Measurements from ENCODE around the gene RITA1.
A peak's percentile ranks its signal among the peaks of the same experiment; 100 is the strongest.

Gene RITA1

DNA sequence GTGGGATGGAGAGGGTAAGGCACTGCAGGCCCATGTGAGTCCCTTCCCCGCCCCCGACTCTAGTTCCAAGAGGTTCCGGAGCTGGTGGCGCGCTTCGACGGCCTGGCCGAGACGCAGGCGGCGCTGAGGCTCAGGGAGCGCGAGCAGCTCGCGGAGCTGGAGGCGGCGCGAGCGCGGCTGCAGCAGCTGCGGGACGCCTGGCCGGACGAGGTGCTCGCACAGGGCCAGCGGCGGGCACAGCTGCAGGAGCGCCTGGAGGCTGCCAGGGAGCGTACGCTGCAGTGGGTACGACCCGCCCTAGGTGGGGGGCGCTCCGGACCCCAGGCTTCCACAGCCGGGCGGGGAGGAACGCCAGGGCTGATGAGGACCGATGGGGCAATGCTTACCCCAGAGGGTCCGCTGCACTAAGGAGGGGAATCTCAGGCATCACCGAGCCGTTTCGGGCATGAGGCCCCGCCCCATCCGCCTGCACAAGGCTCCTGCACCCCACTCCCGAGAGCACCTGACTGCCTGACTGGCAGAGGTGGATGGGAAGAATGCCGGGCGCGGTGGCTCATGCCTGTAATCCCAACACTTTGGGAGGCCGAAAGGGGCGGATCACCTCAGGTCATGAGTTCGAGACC is 31.1 kb upstream of the RITA1 start:
- peak; percentile 52 for DNase-seq (ENCODE audit: low read depth, low spot score)

DNA sequence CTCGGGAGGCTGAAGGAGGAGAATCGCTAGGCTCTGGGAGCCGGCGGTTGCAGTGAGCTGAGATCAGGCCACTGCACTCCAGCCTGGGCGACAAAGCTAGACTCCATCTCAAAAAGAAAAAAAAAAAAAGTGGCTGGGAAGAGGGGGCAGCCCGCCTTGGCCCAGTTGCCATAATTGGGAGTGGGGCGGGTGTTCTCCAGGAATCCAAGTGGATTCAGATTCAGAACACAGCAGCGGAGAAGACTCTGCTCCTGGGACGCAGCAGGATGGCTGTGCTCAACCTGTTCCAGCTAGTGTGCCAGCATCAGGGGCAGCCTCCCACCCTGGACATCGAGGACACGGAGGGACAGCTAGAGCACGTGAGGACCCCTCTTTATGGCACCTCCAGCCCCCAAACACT is 30.5 kb upstream of the RITA1 start:
- no peak for DNase-seq (ENCODE audit: low read depth, low spot score)

DNA sequence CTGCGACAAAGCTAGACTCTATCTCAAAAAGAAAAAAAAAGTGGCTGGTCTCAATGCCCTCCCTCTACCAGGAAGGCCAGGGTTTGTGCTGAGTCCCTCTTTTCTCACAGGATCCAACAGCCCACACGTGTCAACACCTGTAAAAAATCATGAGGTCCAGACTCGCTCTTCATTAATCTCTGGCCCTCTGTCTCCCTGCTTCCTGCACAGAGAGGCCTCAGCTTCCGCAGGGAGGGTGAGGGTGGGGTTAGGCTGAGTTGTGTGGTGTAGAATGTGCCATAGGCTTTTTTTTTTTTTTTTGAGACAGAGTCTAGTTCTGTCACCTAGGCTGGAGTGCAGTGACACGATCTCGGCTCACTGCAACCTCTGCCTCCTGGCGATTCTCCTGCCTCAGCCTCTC is 29.9 kb upstream of the RITA1 start:
- DNase-seq (ENCODE audit: low read depth, low spot score) = no peak

DNA sequence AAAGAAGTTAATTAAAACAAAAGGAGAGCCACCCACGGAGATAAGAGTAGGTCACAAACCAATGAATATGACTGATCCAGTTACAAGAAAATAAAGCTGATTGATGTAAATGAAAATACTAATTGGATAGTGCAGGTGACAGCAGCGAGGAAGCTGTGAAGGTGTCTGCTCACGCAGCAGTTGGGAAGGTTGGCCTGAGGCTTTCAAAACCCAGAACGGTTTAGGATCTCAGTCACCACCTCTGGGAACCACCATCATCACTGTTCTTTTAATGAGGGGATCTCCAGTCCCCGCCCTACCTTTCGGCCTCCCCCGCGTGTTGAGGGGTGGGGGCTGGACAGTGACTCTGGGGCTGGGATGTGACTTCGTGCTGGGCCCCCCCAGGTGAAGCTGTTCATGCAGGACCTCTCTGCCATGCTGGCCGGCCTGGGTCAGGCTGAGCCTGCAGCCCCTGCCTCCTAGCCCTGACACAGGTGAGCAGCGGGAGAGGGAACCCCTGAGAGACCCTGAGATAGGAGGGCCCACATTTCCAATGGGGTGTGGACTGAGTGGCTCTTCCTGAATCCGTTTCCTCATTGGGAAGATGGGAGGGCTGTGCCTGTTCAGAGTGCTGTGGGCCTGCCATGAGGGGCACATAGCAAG is 28.2 kb upstream of the RITA1 start:
- DNase-seq (ENCODE audit: low read depth, low spot score) = no peak

DNA sequence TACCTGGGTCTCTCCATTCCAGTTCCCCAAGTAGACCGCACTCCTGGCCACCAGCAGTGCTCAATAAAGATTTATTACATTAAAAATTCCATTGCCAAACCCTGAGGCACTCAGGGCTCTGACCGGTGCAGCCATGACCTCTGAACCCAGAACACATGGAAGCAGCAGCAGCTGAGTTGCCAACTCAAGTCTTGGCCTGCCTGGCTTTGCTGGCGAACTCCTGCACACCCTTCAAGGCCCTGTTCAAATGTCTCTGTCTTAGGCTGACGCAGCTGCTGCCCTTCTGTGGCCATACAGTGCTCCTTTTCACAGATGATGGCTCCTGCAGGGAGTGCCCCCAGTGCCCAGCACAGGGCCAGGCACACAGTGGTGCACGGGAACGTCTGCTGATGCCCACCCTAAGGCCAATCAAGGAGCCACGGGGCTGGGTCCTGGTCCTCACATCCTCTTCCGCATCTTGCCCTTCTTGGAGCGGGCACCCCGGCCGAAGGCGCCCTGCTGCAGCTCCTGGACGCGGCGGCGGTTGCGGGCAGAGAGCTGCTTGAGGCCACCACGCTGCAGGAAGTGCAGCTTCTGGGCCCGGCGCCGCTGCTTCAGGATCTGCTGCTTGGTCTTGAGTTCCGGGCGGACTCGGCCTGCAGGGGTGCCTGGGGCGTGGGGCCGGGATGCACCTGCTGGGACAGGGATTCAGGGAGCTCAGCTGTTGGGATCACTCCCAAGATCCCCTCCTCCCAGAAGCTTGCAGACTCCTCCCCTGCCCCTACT is 26.9 kb upstream of the RITA1 start:
- DNase-seq (ENCODE audit: low read depth, low spot score) = no peak

DNA sequence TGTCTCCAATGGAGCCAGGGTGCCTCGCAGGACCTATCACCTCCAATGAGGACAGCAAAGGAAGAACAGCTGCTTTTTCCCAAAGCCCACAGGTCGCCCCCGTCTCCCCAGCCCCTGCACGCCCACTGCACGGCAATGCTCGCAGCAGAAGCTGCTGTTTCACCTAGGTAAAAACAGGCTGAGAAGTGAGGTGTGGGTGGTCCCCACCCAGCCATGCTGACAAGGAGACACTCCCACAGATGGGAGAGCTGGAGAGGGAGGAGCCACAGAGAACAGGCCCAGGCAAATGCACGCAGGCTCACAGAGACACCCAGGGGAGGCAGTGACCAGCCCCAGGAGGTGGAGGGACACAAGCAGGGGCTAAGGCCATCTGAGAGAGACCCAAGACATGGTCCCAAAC is 25.6 kb upstream of the RITA1 start:
- no peak for DNase-seq (ENCODE audit: low read depth, low spot score)

DNA sequence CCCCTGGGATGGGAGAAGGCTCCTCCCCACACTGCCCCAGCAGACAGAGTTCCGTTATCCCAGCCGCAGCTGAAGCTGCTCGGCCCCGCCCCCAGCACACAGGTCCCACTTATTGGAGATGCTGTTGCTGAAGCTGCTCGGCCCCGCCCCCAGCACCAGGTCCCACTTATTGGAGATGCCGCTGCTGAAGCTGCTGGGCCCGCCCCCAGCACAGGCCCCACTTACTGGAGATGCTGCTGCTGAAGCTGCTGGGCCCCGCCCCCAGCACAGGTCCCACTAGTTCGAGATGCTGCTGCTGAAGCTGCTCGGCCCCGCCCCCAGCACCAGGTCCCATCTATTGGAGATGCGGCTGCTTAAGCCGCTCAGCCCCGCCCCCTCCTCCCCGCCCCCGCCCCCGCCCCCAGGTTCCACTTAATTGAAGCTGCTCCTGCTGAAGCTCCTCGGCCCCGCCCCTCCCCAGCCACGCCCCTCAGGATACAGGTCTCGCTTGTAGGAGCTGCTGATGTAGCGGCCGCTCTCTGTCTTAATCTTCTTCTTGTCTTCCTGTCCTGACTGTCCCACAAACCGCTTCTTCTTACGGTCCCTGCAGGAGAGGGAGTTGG is 24.0 kb upstream of the RITA1 start:
- peak; percentile 96 for DNase-seq (ENCODE audit: low read depth, low spot score)

DNA sequence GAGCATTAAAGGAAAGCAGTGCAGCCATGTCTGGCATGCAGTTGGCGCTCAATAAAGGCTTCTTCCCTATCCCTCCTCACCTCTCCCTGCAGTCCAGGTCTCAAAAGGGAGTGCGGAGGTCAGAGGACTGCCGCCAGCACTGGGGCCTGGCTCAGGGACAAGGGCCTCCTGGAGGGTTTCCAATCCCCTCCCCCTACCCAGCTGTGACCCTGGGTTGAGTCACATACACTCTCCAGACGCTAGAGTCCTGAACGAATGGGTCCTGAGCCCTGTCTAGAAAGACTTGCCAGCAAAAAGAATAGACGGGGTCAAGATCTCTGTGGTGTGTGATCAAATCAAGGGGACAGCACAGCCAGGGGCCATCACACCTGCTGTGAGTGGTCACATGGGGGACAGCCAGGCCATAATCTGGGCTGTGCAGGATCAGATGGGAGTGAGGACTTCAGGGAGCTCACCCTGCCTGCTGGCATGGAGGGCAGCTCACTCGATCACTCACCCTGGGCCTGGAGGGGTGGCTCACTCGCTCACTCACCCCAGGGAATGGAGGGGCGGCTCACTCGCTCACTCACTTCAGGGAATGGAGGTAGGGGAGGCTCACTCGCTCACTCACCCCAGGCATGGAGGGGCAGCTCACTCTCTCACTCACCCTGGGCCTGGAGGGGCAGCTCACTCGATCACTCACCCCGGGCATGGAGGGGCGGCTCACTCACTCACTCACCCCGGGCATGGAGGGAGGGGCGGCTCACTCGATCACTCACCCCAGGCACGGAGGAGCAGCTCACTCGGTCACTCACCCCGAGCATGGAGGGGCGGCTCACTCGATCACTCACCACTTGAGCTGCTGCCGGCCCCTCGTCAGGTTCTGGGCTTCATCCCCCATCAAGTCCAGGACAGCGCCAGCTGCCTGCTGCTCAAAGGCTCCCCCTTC is 23.2 kb upstream of the RITA1 start:
- no peak for DNase-seq (ENCODE audit: low read depth, low spot score)

DNA sequence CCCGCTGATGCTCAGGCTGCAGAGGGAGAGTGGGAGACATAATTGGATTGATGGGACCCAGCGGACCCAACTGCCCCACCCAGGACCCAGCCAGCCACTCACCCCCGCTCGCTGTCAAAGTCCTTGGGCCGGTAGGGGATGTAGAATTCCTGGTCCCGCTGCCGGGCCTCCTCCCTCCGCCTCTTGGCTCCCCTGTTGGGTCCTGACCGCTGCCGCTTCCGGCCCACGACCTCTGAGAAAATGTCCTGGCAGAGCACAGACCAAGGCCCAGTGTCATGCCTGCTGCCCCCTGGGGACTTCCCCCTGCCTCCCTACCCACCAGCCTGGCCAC is 22.5 kb upstream of the RITA1 start:
- no peak for DNase-seq (ENCODE audit: low read depth, low spot score)

DNA sequence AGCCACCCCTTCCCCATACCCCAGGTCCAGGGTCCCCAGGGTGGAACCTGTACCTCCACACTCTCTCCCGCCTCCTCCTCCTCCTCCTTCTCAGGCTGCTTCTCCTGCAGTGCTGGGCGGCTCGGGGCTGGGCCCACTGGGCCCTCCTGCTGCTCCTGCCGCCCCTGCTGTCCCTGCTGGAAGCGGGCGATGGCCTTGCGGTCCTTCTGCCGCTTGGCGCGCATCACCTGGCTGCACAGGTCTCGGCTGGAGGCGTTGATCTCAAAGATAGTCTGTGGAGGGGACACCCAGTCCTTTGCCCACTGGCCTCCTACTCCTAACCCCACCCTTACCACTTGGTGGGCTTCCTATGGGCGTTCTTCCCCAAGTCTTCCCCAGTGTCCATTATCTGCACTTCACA is 21.5 kb upstream of the RITA1 start:
- DNase-seq (ENCODE audit: low read depth, low spot score) = no peak

DNA sequence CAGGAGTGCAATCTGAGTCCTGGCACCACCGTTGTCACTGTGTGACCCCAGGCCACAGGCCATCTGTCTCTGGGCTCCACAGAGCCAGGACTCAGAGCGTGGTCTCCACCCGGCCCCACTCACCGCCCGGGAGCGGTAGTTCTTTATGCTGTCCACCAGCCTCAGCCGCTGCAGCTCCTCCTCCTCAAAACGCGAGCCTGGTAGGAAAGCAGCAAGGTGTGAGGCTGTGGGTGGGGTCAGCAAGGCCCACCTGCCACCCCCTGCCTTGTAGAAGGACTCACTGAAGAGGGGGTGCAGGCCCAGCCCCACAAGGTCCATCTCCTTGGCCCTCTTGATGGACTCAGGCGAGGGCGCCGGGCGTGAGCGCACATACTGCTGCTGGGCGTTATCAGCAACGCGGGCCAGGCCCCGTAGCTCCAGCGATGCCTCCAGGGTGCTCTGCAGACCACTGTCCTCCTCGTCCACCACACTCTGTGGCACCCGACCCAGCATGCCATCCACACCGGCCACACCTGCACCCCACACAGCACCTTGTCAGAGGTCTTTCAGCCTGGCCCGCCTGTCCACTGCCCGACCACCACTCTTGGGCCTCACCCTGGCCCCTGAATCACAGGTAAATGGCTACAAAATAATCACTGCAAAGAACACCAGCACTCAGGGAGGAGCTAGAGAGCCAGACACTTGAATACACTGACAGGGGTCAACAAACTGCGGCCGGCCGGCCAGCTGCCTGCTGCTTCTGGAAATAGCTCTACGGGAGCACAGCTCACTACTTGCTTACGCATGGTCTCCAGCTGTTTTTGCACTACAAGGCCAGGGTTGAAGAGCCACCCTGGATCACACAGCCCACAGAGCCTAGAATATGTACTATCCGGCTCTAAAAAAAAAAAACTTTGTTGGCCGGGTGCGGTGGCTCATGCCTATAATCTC is 19.7 kb upstream of the RITA1 start:
- DNase-seq (ENCODE audit: low read depth, low spot score) = no peak

DNA sequence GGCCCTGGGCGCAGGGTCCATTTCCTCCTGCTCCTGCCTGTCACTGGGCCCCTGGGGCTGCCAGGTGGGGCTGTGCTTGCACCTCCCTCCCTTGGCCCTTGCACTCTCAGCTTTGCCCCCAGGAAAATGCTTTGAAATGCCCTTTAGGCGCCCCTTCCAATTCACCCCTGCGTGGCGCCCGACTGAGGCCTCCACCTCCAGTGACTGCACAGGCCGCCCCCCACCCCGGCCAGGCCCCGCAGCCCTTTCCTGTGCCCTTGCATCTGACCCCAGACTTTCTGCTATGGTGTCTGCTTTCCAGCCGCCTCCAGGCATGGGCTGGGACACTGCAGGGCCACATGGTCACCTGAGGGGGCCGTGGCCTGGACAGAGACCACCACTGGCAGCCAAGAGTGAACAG is 17.7 kb upstream of the RITA1 start:
- DNase-seq (ENCODE audit: low read depth, low spot score) = no peak

DNA sequence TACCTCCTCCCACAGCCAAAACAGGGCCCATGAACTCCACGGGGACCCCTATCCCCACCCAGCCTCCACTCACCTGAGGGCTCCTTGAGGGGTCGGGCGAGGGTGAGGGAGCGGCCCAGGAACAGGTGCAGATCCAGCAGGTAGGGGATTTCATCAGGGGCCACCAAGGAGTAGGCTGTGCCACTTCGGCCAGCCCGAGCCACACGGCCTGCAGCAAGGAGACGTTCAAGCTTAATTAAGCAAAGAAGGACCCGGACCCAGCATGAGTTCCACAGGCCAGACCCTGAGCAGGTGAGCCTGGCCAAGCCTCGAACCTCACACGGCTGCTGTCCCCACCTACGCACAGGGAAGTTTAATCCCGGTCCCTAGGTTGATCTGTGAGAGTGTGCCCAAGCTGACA is 15.8 kb upstream of the RITA1 start:
- DNase-seq (ENCODE audit: low read depth, low spot score) = no peak

DNA sequence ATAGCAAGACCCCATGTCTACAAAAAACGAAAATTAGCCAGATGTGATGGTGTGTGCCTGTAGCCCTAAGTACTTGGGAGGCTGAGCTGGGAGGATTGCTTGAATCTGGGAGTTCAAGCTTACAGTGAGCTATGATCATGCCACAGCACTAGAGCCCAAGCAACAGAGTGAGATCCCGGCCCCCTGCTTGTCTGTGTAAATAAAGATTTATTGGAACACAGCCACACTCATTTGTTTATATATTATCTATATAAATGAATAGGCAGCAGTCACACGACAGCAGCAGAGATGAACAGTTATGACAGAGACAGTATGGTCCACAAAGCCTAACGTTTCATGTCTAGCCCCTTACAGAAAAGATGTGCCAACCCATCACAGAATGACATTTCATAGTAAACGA is 15.1 kb upstream of the RITA1 start:
- DNase-seq (ENCODE audit: low read depth, low spot score) = no peak

DNA sequence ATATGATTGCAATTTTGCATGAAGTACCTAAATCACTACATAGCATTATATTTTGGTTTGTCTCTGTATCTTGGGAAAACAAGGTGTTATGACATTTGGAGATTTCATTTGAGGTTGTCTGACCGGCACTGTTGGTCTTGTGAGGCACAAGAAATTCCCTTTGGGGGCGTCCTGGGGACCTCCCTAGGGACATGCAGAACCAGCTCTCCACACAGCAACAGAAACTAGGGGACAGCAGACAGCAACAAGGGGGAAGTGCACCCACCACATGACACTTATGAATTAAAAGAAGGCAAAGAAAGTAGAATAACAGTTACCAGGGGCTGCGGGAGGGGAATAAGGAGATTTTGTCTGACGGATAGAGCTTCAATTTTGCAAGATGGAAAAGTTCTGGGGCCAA is 14.6 kb upstream of the RITA1 start:
- no peak for DNase-seq (ENCODE audit: low read depth, low spot score)

DNA sequence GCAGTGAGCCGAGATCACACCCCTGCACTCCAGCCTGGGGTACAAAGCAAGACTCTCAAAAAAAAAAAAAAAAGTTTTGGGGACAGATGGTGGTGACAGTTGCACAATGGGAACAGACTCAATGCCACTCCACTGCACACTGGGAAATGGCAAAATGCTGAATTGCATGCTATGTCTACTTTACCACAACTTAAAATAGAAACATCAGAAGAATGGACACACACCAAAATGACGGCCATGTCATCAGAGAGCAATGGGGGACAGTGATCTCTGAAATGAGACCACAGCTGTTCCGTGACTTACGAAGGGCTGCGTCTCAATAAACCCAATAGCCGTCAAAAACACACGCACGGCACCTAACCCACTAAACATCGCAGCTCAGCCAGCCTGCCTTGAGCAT is 14.0 kb upstream of the RITA1 start:
- no peak for DNase-seq (ENCODE audit: low read depth, low spot score)

DNA sequence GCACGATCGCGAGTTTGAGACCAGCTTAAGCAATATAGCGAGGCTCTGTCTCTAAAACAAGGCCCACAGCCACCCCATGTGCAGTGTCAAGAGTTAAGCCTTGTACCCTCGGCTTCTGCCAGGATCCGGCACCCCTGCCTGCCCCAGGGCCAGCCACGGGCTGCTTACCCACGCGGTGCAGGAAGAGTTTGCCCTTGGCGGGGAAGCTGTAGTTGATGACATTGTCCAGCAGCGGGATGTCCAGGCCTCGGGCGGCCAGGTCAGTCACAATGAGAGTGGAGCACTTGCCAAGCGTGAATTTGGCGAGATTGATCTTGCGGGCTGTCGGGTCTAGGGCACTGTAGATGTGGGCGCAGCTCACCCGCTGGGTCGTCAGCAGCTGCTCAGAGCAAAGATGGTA is 13.3 kb upstream of the RITA1 start:
- no peak for DNase-seq (ENCODE audit: low read depth, low spot score)

DNA sequence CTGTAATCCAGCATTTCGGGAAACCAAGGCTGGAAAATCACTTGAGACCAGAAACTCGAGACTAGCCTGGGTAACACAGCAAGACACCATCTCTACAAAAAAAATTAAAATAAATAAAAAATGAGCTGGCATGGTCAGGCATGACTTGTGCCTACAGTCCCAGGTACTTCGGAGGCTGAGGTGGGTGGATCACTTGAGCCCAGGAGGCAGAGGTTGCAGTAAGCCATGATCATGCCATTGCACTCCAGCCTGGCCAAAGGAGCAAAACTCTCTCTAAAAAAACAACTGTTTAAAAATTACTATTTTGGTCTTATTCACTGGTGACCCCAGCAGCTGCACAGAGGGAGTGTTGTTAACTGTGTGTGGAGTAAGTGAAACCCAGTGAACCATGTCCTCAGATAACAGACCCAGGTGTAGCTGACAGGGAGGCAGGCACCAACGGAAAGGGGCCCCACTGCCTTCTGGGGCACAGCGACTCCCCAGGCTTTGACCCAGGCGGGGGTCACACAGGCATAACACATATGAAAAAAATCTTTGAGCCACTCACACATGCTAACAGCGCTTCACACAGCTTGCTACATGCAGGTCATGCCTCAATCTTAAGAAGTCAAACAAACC is 12.3 kb upstream of the RITA1 start:
- DNase-seq (ENCODE audit: low read depth, low spot score) = no peak

DNA sequence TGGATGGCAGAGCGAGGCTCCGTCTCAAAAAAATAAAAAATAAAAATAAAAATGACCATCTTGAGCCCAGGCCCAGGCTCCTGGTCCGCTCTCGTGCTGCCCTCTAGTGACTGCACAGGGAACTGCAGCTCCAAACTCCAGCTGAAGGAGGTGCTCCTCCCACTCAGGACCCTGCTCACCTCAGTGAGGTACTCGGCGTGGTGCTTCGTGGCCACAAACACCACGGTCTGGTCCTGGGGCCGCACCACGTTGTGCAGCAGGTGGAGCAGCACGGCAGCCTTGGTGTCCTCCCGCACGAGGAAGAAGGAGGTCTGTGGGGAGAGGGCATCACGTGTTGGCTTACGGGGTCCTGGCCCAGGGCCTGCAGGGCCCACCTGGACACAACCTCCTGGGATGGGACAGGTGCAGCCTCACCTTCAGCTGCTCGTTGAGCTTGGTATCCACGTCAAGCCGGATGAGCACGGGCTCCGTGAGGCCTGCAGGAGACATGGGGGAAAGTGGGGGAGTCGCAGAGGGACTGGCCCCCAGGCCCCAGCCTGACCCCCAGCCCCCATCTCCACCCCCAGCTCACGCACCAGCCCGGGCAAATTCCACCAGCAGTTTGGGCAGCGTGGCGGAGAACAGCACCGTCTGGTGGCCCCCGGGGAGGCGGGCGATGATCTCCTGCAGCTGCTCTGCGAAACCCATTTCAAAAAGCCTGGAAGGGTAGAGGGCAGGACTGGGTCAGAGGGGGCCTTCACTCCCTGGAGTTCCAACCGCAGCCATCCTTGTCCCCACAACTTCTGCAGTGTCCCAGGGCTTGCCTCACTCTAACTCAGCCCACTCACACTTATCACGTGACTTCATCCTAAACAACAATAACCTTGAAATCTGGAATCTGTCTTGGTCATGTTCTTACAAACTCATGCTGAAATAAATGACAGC is 10.8 kb upstream of the RITA1 start:
- no peak for DNase-seq (ENCODE audit: low read depth, low spot score)
